ENCODE data around the gene TMEFF1.

The TMEFF1 gene

GRCh38 chr9:100578610-100579009 is 105.7 kb downstream of the TMEFF1 start:
- DNase-seq: no peak

- DNase-seq: no peak
Observed at GRCh38 chr9:100579665-100580064, 106.7 kb downstream of the TMEFF1 start.

GRCh38 chr9:100580257-100580656 is 107.3 kb downstream of the TMEFF1 start:
- DNase-seq: no peak

GRCh38 chr9:100581081-100581480 is 108.1 kb downstream of the TMEFF1 start:
- DNase-seq: no peak

GRCh38 chr9:100581661-100582060 is 108.7 kb downstream of the TMEFF1 start:
- DNase-seq: no peak

GRCh38 chr9:100583014-100583802 is 110.3 kb downstream of the TMEFF1 start:
- no peak for DNase-seq

GRCh38 chr9:100584951-100585350 is 112.0 kb downstream of the TMEFF1 start:
- DNase-seq: no peak

- DNase-seq: no peak
Observed at GRCh38 chr9:100586093-100586492, 113.1 kb downstream of the TMEFF1 start.

GRCh38 chr9:100587375-100587774 is 114.4 kb downstream of the TMEFF1 start:
- DNase-seq: no peak

- no peak for DNase-seq
Observed at GRCh38 chr9:100589582-100589981, 116.6 kb downstream of the TMEFF1 start.

- no peak for DNase-seq
Observed at GRCh38 chr9:100590481-100590880, 117.5 kb downstream of the TMEFF1 start.

GRCh38 chr9:100591139-100591538 is 118.2 kb downstream of the TMEFF1 start:
- DNase-seq: no peak

GRCh38 chr9:100591639-100592412 is 118.9 kb downstream of the TMEFF1 start:
- no peak for DNase-seq

GRCh38 chr9:100595391-100596199 is 122.6 kb downstream of the TMEFF1 start:
- peak; percentile 52 for DNase-seq

- no peak for DNase-seq
Observed at GRCh38 chr9:100597236-100597635, 124.3 kb downstream of the TMEFF1 start.

GRCh38 chr9:100598641-100599145 is 125.7 kb downstream of the TMEFF1 start:
- peak; percentile 78 for DNase-seq

GRCh38 chr9:100600521-100601079 is 127.7 kb downstream of the TMEFF1 start:
- no peak for DNase-seq

- DNase-seq: peak; percentile 59
Observed at GRCh38 chr9:100601216-100601615, 128.3 kb downstream of the TMEFF1 start.

- DNase-seq: peak; percentile 19
Observed at GRCh38 chr9:100602342-100602801, 129.4 kb downstream of the TMEFF1 start.

- DNase-seq: no peak
Observed at GRCh38 chr9:100605405-100605804, 132.5 kb downstream of the TMEFF1 start.

- DNase-seq: no peak
Observed at GRCh38 chr9:100619194-100619593, 146.2 kb downstream of the TMEFF1 start.

- peak; percentile 9 for DNase-seq
Observed at GRCh38 chr9:100619665-100620064, 146.7 kb downstream of the TMEFF1 start.

- DNase-seq: no peak
Observed at GRCh38 chr9:100623969-100624368, 151.0 kb downstream of the TMEFF1 start.
